ENCODE results near the gene MYO5B. TPM values are rescaled to one million over a fixed set of nuclear protein-coding genes. Genes with fewer than 3 reads are reported as not detected.

Gene MYO5B
- polyA plus RNA-seq, 1 of the 3 experiments (the other 2 are of a cell fraction): 1.3 TPM

DNA sequence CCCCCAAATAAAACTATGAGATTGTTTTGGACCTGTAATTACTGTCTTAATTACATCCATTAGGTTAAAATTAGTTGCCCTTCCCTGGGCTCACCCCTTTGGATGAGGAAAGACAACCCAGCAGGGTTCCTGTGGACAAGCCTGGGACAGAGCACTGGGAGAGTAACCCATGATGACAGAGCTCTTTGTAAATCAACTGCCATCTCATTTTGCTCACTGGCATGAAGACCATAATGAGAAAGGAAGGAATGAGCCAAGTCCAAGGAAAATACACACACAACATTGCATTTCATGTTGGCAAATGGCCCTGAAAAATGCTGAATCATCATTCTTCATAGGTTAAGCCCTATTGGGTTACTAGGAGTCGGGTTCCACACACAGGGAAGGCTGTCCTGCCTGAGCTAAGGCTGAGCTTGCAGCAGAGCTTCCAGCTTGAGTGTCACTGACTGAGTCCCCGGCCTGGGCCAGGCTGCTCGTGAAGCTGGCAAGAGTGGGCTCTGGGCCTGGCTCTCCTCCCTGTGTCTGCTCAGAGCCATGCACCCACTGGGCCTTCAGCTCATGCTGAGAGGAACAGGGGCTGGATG lies 287.5 kb downstream of the MYO5B start:
- no peaks in the 10 kb centered on the region for H3K79me2 ChIP-seq (ENCODE audit: insufficient read depth)
- no peak for DNase-seq
- no peaks in the 10 kb centered on the region for H4K20me1 ChIP-seq (ENCODE audit: insufficient read depth)
- TF ChIP-seq, protein P1, sequence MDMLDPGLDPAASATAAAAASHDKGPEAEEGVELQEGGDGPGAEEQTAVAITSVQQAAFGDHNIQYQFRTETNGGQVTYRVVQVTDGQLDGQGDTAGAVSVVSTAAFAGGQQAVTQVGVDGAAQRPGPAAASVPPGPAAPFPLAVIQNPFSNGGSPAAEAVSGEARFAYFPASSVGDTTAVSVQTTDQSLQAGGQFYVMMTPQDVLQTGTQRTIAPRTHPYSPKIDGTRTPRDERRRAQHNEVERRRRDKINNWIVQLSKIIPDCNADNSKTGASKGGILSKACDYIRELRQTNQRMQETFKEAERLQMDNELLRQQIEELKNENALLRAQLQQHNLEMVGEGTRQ (IDR thresholded peaks at IDR 0.05; ENCODE audit: borderline replicate concordance, low read depth, low read length): no peak
- TF ChIP-seq GATA2 (CRISPR knock-in tag; IDR thresholded peaks at IDR 0.05): no peak
- no peak for TF ChIP-seq SIN3A (IDR thresholded peaks at IDR 0.05; ENCODE audit: borderline replicate concordance, low read depth, low read length)
- TF ChIP-seq MEF2A (IDR thresholded peaks at IDR 0.05; ENCODE audit: borderline replicate concordance, low read depth): no peak
- TF ChIP-seq FOXM1 (IDR thresholded peaks at IDR 0.05; ENCODE audit: low read depth): no peak
- TF ChIP-seq, protein P2, sequence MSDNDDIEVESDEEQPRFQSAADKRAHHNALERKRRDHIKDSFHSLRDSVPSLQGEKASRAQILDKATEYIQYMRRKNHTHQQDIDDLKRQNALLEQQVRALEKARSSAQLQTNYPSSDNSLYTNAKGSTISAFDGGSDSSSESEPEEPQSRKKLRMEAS (IDR thresholded peaks at IDR 0.05; ENCODE audit: low read depth): no peak
- no peak for TF ChIP-seq FOXJ3 (CRISPR knock-in tag; IDR thresholded peaks at IDR 0.05)
- TF ChIP-seq SMC3 (IDR thresholded peaks at IDR 0.05; ENCODE audit: low read depth, low read length): no peak
- TF ChIP-seq NRF1 (IDR thresholded peaks at IDR 0.05; ENCODE audit: low read depth, low read length): no peak
- TF ChIP-seq, protein P3, sequence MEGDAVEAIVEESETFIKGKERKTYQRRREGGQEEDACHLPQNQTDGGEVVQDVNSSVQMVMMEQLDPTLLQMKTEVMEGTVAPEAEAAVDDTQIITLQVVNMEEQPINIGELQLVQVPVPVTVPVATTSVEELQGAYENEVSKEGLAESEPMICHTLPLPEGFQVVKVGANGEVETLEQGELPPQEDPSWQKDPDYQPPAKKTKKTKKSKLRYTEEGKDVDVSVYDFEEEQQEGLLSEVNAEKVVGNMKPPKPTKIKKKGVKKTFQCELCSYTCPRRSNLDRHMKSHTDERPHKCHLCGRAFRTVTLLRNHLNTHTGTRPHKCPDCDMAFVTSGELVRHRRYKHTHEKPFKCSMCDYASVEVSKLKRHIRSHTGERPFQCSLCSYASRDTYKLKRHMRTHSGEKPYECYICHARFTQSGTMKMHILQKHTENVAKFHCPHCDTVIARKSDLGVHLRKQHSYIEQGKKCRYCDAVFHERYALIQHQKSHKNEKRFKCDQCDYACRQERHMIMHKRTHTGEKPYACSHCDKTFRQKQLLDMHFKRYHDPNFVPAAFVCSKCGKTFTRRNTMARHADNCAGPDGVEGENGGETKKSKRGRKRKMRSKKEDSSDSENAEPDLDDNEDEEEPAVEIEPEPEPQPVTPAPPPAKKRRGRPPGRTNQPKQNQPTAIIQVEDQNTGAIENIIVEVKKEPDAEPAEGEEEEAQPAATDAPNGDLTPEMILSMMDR (IDR thresholded peaks at IDR 0.05): no peak
- TF ChIP-seq CHD2 (IDR thresholded peaks at IDR 0.05; ENCODE audit: low read length, partially characterized antibody): no peak
- TF ChIP-seq ELF1 (IDR thresholded peaks at IDR 0.05): no peak
- TF ChIP-seq RXRA (IDR thresholded peaks at IDR 0.05; ENCODE audit: borderline replicate concordance, low read depth): no peak
- TF ChIP-seq TAF1 (IDR thresholded peaks at IDR 0.05; ENCODE audit: borderline replicate concordance, low read depth, low read length): no peak
- TF ChIP-seq, protein P4, sequence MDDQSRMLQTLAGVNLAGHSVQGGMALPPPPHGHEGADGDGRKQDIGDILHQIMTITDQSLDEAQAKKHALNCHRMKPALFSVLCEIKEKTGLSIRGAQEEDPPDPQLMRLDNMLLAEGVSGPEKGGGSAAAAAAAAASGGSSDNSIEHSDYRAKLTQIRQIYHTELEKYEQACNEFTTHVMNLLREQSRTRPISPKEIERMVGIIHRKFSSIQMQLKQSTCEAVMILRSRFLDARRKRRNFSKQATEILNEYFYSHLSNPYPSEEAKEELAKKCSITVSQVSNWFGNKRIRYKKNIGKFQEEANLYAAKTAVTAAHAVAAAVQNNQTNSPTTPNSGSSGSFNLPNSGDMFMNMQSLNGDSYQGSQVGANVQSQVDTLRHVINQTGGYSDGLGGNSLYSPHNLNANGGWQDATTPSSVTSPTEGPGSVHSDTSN (IDR thresholded peaks at IDR 0.05): no peak
- no peak overlapping the region for H3K9ac ChIP-seq
- no peaks in the 10 kb centered on the region for H3K27me3 ChIP-seq (ENCODE audit: insufficient read depth)
- no peak overlapping the region for H3K27ac ChIP-seq (ENCODE audit: low read depth in 2 of 2, low read length in 1 of 2)
- no peaks in the 10 kb centered on the region for H3K9me3 ChIP-seq
- ChIA-PET POLR2A (no interaction called here), CTCF (interaction anchor here (1.1 kb wide), 1 partner anchor 62 kb away, joined by 3 read pairs; no protein-coding TSS in a partner anchor)
- no peak overlapping the region for H3K4me2 ChIP-seq
- H3K4me1 ChIP-seq (ENCODE audit: control insufficient read depth in 1 of 2, insufficient read depth in 2 of 2, low read depth in 1 of 2, low read length in 1 of 2): peaks cover 0 to 9% of the 10 kb centered on the region in 2 experiments; a peak in 1 of 4 replicates
- no peaks in the 10 kb centered on the region for H3F3A ChIP-seq (replicated peaks; ENCODE audit: insufficient read depth)
- WGBS (ENCODE audit: low lambda C conversion rate): 29% methylated on average over 1 of the region's 3 CpGs
- H3K36me3 ChIP-seq (replicated peaks in 1 of 2; ENCODE audit: control insufficient read depth in 1 of 2, insufficient read depth in 2 of 2, low read length in 1 of 2): no peaks in the 10 kb centered on the region
- no peak overlapping the region for H3K4me3 ChIP-seq (ENCODE audit: low read depth in 2 of 2, low read length in 1 of 2)
- H2AFZ ChIP-seq (ENCODE audit: low read depth): no peak overlapping the region
- H3K9me2 ChIP-seq: no peaks in the 10 kb centered on the region

All from SK-N-SH (cell line).